Measurements from ENCODE around the gene RFT1. TPM values are rescaled to one million over a fixed set of nuclear protein-coding genes. Genes with fewer than 3 reads are reported as not detected.

The RFT1 gene
- total RNA-seq, 1 donor from 2014 or later, result 15.5 TPM

GRCh38 chr3:53043738-53044137 lies 86.5 kb downstream of the RFT1 start:
- DNase-seq (ENCODE audit: low read depth) (no peak), FAIRE-seq (no peak)
- TF ChIP-seq CTCF (IDR thresholded peaks at IDR 0.05; ENCODE audit: insufficient read depth, low read length, severe bottlenecking), result no peak
- Histone ChIP-seq H3K36me3 (ENCODE audit: control insufficient read depth, insufficient read depth, low read length) (no peaks in the 10 kb centered on the region), H3K27me3 (ENCODE audit: control insufficient read depth, insufficient read depth, low read length) (no peaks in the 10 kb centered on the region), H3K4me3 (ENCODE audit: low read depth, low read length) (no peak overlapping the region)

- no peak for TF ChIP-seq CTCF (IDR thresholded peaks at IDR 0.05; ENCODE audit: insufficient read depth, low read length, severe bottlenecking)
- FAIRE-seq (no peak), DNase-seq (ENCODE audit: low read depth) (no peak)
- Histone ChIP-seq H3K36me3 (ENCODE audit: control insufficient read depth, insufficient read depth, low read length) (no peaks in the 10 kb centered on the region), H3K4me3 (ENCODE audit: low read depth, low read length) (no peak overlapping the region), H3K27me3 (ENCODE audit: control insufficient read depth, insufficient read depth, low read length) (no peaks in the 10 kb centered on the region)
These were observed 87.6 kb downstream of the RFT1 start for GRCh38 chr3:53042651-53043050.

- Histone ChIP-seq H3K4me3 (ENCODE audit: low read depth, low read length) (no peak overlapping the region), H3K36me3 (ENCODE audit: control insufficient read depth, insufficient read depth, low read length) (no peaks in the 10 kb centered on the region), H3K27me3 (ENCODE audit: control insufficient read depth, insufficient read depth, low read length) (no peaks in the 10 kb centered on the region)
- DNase-seq (ENCODE audit: low read depth) (peak; percentile 72), FAIRE-seq (no peak)
- TF ChIP-seq CTCF (IDR thresholded peaks at IDR 0.05; ENCODE audit: insufficient read depth, low read length, severe bottlenecking), result no peak
These were observed 89.8 kb downstream of the RFT1 start for GRCh38 chr3:53040351-53040820.

- Histone ChIP-seq H3K27me3 (ENCODE audit: control insufficient read depth, insufficient read depth, low read length) (no peaks in the 10 kb centered on the region), H3K4me3 (ENCODE audit: low read depth, low read length) (no peak overlapping the region)
- FAIRE-seq, result no peak
These were observed 90.9 kb downstream of the RFT1 start for GRCh38 chr3:53039376-53039752.

GRCh38 chr3:53038679-53039375 lies 91.4 kb downstream of the RFT1 start:
- FAIRE-seq (no peak), DNase-seq (ENCODE audit: low read depth) (peak; percentile 25)
- H3K27me3 ChIP-seq (ENCODE audit: control insufficient read depth, insufficient read depth, low read length), result no peaks in the 10 kb centered on the region
- no peak for TF ChIP-seq CTCF (IDR thresholded peaks at IDR 0.05; ENCODE audit: insufficient read depth, low read length, severe bottlenecking)
- no peaks in the 10 kb centered on the region for H3K36me3 ChIP-seq (ENCODE audit: control insufficient read depth, insufficient read depth, low read length)
- H3K4me3 ChIP-seq (ENCODE audit: low read depth, low read length), result no peak overlapping the region

More at GRCh38 chr3:53039376-53039752, 90.9 kb downstream of the RFT1 start:
- no peak for DNase-seq (ENCODE audit: low read depth)
- no peak for TF ChIP-seq CTCF (IDR thresholded peaks at IDR 0.05; ENCODE audit: insufficient read depth, low read length, severe bottlenecking)
- no peaks in the 10 kb centered on the region for H3K36me3 ChIP-seq (ENCODE audit: control insufficient read depth, insufficient read depth, low read length)

Other genes with a start within 250 kb of the RFT1 start
- 7.9 and 11.0 TPM in 2 replicates for gene STIMATE, start 232.9 kb downstream of the RFT1 start, total RNA-seq
- 7.6 and 8.1 TPM in 2 replicates for gene SFMBT1, start 84.4 kb downstream of the RFT1 start, total RNA-seq
- 3.9 and 5.5 TPM in 2 replicates for gene PRKCD, start 30.8 kb upstream of the RFT1 start, total RNA-seq
- 174 and 341 TPM in 2 replicates for gene TKT, start 125.6 kb upstream of the RFT1 start, total RNA-seq
- gene DCP1A, start 217.1 kb upstream of the RFT1 start, total RNA-seq, result 5.0 and 7.8 TPM in 2 replicates